ENCODE data around the gene CCDC201. TPM values are rescaled to one million over a fixed set of nuclear protein-coding genes. Genes with fewer than 3 reads are reported as not detected.
"Not testable (repeated sequence)": the region's sequence is repeated elsewhere in the genome, so short reads cannot be mapped to it uniquely, and the experiment has no call there.

CCDC201 gene
- polyA plus RNA-seq, 10 donors = not detected

DNA sequence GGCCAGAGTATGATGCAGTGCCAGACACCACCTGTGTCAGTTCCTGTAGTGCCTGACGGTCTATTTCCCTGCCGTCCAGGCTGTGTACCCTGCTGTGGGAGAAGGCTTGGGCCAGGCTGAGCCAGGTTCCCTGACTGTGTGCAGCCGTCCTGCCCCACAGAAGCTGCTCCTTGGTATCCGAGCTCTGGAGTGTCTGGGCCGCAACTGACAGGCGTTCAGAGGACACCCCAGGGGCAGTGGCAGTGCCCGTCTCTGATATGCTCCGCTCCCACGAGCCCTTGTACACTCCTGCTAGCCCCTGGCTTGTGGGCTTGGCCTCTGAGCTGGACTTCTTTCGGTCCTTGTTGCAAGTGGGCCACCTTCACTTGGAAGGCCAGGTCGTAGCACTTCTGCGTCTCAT is 55.0 kb downstream of the CCDC201 start:
- not testable (repeated sequence) for DNase-seq

DNA sequence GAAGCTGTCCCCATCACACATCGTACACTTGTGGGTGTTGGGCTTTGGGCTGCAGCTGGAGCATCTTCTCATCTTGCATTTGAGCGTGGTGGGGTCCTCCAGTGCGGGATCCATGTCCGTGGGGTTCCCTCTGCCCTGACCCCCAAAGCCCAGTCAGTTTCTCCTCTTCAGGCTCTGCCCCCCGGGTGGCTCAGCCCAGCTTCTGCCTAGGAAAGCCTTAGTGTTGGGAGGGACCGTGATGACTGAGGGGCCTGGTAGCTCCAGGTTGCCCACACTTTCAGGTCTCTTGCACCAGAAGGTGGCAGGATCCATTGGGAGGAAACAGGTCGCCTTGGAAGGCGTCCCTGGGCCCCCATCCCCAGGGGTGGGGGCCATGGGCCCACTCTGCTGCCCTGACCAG is 55.9 kb downstream of the CCDC201 start:
- DNase-seq = not testable (repeated sequence)

DNA sequence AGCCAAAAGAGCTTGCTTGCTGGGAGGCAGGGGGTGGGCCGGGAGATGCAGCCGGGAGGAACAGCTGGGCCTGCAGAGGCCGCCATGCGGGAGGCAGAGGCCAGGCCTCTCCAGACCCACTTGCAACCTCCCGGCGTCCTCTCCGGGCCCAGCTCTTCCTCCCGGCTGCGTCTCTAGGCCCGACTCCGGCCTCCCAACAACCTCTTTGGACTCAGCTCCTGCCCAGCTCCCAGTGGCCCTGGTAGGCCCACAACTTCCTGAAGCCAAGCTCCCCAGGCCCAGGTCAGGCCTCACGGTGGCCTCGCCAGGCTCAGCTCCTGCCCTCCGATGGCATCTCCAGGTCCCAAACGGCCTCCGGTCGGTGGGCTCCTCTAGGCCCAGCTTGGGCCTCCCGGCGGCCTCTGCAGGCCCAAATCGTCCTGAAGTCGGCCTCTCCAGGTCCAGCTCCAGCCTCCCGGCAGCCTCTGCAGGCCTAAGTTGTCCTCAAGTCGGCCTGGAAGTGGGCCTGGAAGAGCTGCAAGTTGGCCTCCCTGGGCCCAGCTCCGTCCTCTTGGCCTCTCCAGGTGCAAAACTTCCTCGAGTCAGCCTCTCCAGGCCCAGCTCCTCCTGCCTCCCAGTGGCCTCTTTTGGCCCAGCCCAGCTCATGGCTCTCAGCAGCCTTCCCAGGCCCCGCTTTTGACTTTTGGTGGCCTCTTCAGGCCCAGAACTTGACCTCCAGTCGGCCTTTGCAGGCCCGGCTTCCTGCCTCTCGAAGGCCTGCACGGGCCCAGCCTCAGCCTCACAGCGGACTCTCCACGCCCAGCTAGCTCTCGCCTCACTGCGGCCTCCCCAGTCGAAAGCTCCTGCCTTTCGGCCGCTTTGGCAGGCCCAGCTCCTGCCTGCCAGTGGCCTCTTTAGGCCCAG is 58.4 kb downstream of the CCDC201 start:
- peak in 1 of 3 donors; percentile 24 for DNase-seq

DNA sequence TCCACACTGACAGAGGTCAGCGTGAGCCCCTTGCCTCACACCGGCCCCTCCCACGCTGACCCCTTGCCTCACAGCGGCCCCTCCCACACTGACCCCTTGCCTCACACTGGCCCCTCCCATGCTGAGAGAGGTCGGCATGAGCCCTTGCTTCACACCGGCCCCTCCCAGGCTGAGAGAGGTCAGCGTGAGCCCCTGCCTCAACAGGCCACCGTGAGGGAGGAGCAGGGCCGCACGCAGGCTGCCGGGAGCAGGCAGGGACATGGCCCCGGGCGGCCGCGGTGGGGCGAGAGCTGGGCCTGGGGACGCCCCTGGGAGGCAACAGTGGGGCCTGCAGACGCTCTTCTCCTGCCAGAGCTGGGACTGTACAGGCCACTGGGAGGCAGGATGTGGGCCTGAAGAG is 59.1 kb downstream of the CCDC201 start:
- peak in 1 of 3 donors; percentile 1 for DNase-seq

DNA sequence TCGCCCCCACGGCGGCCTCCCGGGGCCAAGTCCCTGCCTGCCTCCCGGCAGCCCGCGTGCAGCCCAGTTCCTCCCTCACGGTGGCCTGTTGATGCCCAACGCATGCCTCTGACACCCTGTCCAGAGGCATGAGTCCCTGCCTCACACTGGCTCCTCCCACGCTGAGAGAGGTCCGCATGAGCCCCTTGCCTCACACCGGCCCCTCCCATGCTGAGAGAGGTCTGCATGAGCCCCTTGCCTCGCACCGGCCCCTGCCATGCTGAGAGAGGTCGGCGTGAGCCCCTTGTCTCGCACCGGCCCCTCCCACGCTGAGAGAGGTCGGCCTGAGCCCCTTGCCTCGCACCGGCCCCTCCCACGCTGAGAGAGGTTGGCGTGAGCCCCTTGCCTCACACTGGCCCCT is 59.9 kb downstream of the CCDC201 start:
- DNase-seq = peak in 1 of 3 donors; percentile 7

DNA sequence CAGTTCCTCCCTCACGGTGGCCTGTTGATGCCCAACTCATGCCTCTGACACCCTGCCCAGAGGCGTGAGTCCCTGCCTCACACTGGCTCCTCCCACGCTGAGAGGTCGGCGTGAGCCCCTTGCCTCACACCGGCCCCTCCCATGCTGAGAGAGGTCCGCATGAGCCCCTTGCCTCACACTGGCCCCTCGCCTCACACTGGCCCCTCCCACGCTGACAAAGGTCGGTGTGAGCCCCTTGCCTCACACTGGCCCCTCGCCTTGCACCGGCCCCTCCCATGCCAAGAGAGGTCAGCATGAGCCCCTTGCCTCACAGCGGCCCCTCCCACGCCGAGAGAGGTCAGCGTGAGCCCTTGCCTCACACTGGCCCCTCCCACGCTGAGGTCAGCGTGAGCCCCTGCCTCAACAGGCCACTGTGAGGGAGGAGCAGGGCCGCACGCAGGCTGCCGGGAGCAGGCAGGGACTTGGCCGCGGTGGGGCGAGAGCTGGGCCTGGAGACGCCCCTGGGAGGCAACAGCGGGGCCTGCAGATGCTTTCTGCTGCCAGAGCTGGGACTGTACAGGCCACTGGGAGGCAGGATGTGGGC is 61.1 kb downstream of the CCDC201 start:
- peak in 1 of 3 donors; percentile 24 for DNase-seq

DNA sequence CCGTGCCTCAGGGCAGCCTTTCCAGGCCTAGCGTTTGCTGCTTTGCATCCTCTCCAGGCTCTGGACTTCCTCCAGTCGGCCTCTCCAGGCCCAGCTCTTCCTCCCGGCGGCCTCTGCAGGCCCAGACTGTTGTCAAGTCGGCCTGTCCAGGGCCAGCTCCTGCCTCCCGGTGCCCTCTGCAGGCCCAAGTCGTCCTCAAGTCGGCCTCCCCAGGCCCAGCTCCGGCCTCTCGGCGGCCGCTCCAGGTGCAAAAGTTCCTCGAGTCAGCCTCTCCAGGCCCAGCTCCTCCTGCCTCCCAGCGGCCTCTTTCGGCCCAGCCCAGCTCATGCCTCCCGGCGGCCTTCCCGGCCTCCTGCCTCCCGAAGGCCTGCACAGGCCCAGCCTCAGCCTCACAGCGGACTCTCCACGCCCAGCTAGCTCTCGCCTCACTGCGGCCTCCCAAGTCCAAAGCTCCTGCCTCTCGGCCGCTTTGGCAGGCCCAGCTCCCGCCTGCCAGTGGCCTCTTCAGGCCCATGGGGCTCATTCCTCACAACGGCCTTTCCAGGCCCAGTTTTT is 62.4 kb downstream of the CCDC201 start:
- DNase-seq = peak in 1 of 3 donors; percentile 0

Other genes with a start within 250 kb of the CCDC201 start
- 1 to 10 TPM in 1 of 10 donors, under 1 TPM in 7, not detected in 2; 0.20 to 2.8 (median 0.34) TPM for gene IGFBP1, start 15.4 kb upstream of the CCDC201 start, polyA plus RNA-seq (ENCODE audit: insufficient read length in 10 of 10)
- gene IGFBP3, start 48.2 kb upstream of the CCDC201 start, polyA plus RNA-seq (ENCODE audit: insufficient read length in 10 of 10) = 100 to 1,000 TPM; 173 to 366 (median 269) TPM